ENCODE results near the gene DRD4. TPM values are rescaled to one million over a fixed set of nuclear protein-coding genes. Genes with fewer than 3 reads are reported as not detected.
"Not testable (repeated sequence)": the region's sequence is repeated elsewhere in the genome, so short reads cannot be mapped to it uniquely, and the experiment has no call there.

The DRD4 gene
- total RNA-seq, 1 donor from 2014 or later: 0.63 TPM

- Mint-ChIP-seq H3K4me3 (no peak overlapping the region), H3K9me3 (no peaks in the 10 kb centered on the region), H3K36me3 (ENCODE audit: low read depth) (peaks cover 3% of the 10 kb centered on the region), H3K27ac (ENCODE audit: unreplicated experiment) (no peak overlapping the region), H3K4me1 (no peaks in the 10 kb centered on the region), H3K27me3 (ENCODE audit: low read depth) (peaks cover 10% of the 10 kb centered on the region)
- no peak for TF ChIP-seq CTCF (conservative IDR thresholded peaks at IDR 0.05)
- DNase-seq (ENCODE audit: low read depth, low spot score): no peak
Observed at GRCh38 chr11:645536-645935, 8.5 kb downstream of the DRD4 start.

GRCh38 chr11:646214-646613, 9.1 kb downstream of the DRD4 start:
- no peak overlapping the region for H3K27ac Mint-ChIP-seq (ENCODE audit: unreplicated experiment)
- no peak for DNase-seq (ENCODE audit: low read depth, low spot score)
- peaks cover 3% of the 10 kb centered on the region for H3K36me3 Mint-ChIP-seq (ENCODE audit: low read depth)
- TF ChIP-seq CTCF (conservative IDR thresholded peaks at IDR 0.05): no peak
- H3K4me1 Mint-ChIP-seq: no peaks in the 10 kb centered on the region
- no peak overlapping the region for H3K4me3 Mint-ChIP-seq
- H3K9me3 Mint-ChIP-seq: no peaks in the 10 kb centered on the region
- H3K27me3 Mint-ChIP-seq (ENCODE audit: low read depth): peaks cover 7% of the 10 kb centered on the region

- H3K27me3 Mint-ChIP-seq (ENCODE audit: low read depth); H3K27ac Mint-ChIP-seq (ENCODE audit: unreplicated experiment); H3K4me1 Mint-ChIP-seq; H3K36me3 Mint-ChIP-seq (ENCODE audit: low read depth); H3K9me3 Mint-ChIP-seq; H3K4me3 Mint-ChIP-seq; DNase-seq (ENCODE audit: low read depth, low spot score): not testable (repeated sequence)
Observed at GRCh38 chr11:647672-648158, 10.6 kb downstream of the DRD4 start.

GRCh38 chr11:650482-650881, 13.4 kb downstream of the DRD4 start:
- H3K36me3 Mint-ChIP-seq (ENCODE audit: low read depth): peaks cover 11% of the 10 kb centered on the region
- DNase-seq (ENCODE audit: low read depth, low spot score): no peak
- H3K4me3 Mint-ChIP-seq: no peak overlapping the region
- no peak for TF ChIP-seq CTCF (conservative IDR thresholded peaks at IDR 0.05)
- H3K27ac Mint-ChIP-seq (ENCODE audit: unreplicated experiment): no peak overlapping the region
- no peaks in the 10 kb centered on the region for H3K9me3 Mint-ChIP-seq
- no peaks in the 10 kb centered on the region for H3K27me3 Mint-ChIP-seq (ENCODE audit: low read depth)
- H3K4me1 Mint-ChIP-seq: no peaks in the 10 kb centered on the region

GRCh38 chr11:653136-653535, 16.1 kb downstream of the DRD4 start:
- H3K36me3 Mint-ChIP-seq (ENCODE audit: low read depth): peaks cover 11% of the 10 kb centered on the region
- not testable (repeated sequence) for H3K27me3 Mint-ChIP-seq (ENCODE audit: low read depth); DNase-seq (ENCODE audit: low read depth, low spot score); H3K4me1 Mint-ChIP-seq; H3K4me3 Mint-ChIP-seq; H3K9me3 Mint-ChIP-seq; H3K27ac Mint-ChIP-seq (ENCODE audit: unreplicated experiment)

GRCh38 chr11:653837-654236, 16.8 kb downstream of the DRD4 start:
- H3K4me1 Mint-ChIP-seq: no peaks in the 10 kb centered on the region
- H3K27ac Mint-ChIP-seq (ENCODE audit: unreplicated experiment): no peak overlapping the region
- H3K27me3 Mint-ChIP-seq (ENCODE audit: low read depth): no peaks in the 10 kb centered on the region
- H3K36me3 Mint-ChIP-seq (ENCODE audit: low read depth): peaks cover 8% of the 10 kb centered on the region
- no peak for TF ChIP-seq CTCF (conservative IDR thresholded peaks at IDR 0.05)
- H3K4me3 Mint-ChIP-seq: no peak overlapping the region
- no peak for DNase-seq (ENCODE audit: low read depth, low spot score)
- H3K9me3 Mint-ChIP-seq: no peaks in the 10 kb centered on the region

GRCh38 chr11:654444-654843, 17.4 kb downstream of the DRD4 start:
- H3K9me3 Mint-ChIP-seq; H3K36me3 Mint-ChIP-seq (ENCODE audit: low read depth); DNase-seq (ENCODE audit: low read depth, low spot score); H3K27ac Mint-ChIP-seq (ENCODE audit: unreplicated experiment); H3K4me3 Mint-ChIP-seq; H3K27me3 Mint-ChIP-seq (ENCODE audit: low read depth); H3K4me1 Mint-ChIP-seq: not testable (repeated sequence)
